ENCODE results near the gene PCNP. TPM values are rescaled to one million over a fixed set of nuclear protein-coding genes. Genes with fewer than 3 reads are reported as not detected.
"Not testable (repeated sequence)": the region's sequence is repeated elsewhere in the genome, so short reads cannot be mapped to it uniquely, and the experiment has no call there.

The PCNP gene
- total and polyA plus RNA-seq, 9 of the 15 experiments (the other 6 are each of a cell fraction or from before 2014, with no cell fraction given) = 54.3 to 170 (median 150) TPM

GRCh38 chr3:101640256-101640655 is 66.3 kb downstream of the PCNP start (continued):
- TF ChIP-seq, protein P1, sequence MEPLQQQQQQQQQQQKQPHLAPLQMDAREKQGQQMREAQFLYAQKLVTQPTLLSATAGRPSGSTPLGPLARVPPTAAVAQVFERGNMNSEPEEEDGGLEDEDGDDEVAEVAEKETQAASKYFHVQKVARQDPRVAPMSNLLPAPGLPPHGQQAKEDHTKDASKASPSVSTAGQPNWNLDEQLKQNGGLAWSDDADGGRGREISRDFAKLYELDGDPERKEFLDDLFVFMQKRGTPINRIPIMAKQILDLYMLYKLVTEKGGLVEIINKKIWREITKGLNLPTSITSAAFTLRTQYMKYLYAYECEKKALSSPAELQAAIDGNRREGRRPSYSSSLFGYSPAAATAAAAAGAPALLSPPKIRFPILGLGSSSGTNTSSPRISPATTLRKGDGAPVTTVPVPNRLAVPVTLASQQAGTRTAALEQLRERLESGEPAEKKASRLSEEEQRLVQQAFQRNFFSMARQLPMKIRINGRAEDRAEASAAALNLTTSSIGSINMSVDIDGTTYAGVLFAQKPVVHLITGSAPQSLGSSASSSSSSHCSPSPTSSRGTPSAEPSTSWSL (CRISPR knock-in tag; IDR thresholded peaks at IDR 0.05; ENCODE audit: borderline replicate concordance) = no peak
- TF ChIP-seq ZNF695 (CRISPR knock-in tag; IDR thresholded peaks at IDR 0.05) (no peak), TBL1XR1 (IDR thresholded peaks at IDR 0.05; ENCODE audit: low read length in 2 of 2) (peak in 1 of 2 experiments; percentile 17; a peak in 1 of 4 replicates), PCBP2 (IDR thresholded peaks at IDR 0.05; ENCODE audit: low read depth, low read length, poor library complexity, severe bottlenecking) (no peak), RCOR1 (IDR thresholded peaks at IDR 0.05; ENCODE audit: borderline replicate concordance in 1 of 2, low read depth in 2 of 2, low read length in 2 of 2) (peak in 1 of 2 experiments; percentile 28; a peak in 1 of 4 replicates), ZFX (CRISPR knock-in tag; IDR thresholded peaks at IDR 0.05) (peak; percentile 29; the same call in 1 of the 2 replicates)

- POLR2A ChIA-PET = interaction anchor here (1.2 kb wide), 1 partner anchor 24 kb away, joined by 5 read pairs; no protein-coding TSS in a partner anchor
- ATAC-seq = peak; percentile 5
- in situ Hi-C loops (cut with MboI); H3K27me3 ChIP-seq (ENCODE audit: control insufficient read depth in 2 of 2, insufficient read depth in 2 of 2, low read length in 2 of 2); FAIRE-seq; H3K9me1 ChIP-seq (ENCODE audit: control insufficient read depth, insufficient read depth, low read length); H2AFZ ChIP-seq (ENCODE audit: low read depth, low read length); BruUV-seq (replicated peaks); CTCF ChIA-PET (ENCODE audit: low intra/inter-chr PET ratio); H4K20me1 ChIP-seq (replicated peaks; ENCODE audit: control insufficient read depth, insufficient read depth, low read length); H3K9me3 ChIP-seq (replicated peaks; ENCODE audit: control insufficient read depth, insufficient read depth, low read depth, low read length): not testable (repeated sequence)
- Histone ChIP-seq H3K9ac (ENCODE audit: insufficient read depth in 1 of 2, low read depth in 2 of 2, low read length in 2 of 2) (peak overlapping the region; percentile 35 to 87; a peak in 3 of 4 replicates), H3K27ac (ENCODE audit: extremely low read depth, low read depth, low read length) (peak overlapping the region; percentile 86), H3K79me2 (ENCODE audit: control insufficient read depth, insufficient read depth, low read length) (peaks cover 69% of the 10 kb centered on the region), H3K36me3 (ENCODE audit: control insufficient read depth, insufficient read depth, low read length) (peaks cover 46% of the 10 kb centered on the region), H3K4me3 (peak overlapping the region; percentile 63; the same call in 1 of the 2 replicates), H3K4me2 (ENCODE audit: insufficient read depth, low read length) (peak overlapping the region; percentile 93), H3K4me1 (replicated peaks in 1 of 2; ENCODE audit: control insufficient read depth in 2 of 2, insufficient read depth in 2 of 2, low read length in 2 of 2) (peaks cover 12 to 28% of the 10 kb centered on the region in 2 experiments)
- 0% methylated on average over 14 of the region's 14 CpGs for WGBS (ENCODE audit: insufficient coverage, low coverage, missing lambda C conversion rate)
- intact Hi-C loops (cut with micrococcal nuclease) = loop anchor here (1.0 to 2.0 kb wide), 2 partner anchors 34 to 45 kb away; partner anchors contain the start of gene RPL24
- DNase-seq (ENCODE audit: extremely low read depth in 1 of 4, low spot score in 3 of 4) = peak in 1 of 4 experiments; percentile 85
- TF ChIP-seq E2F3 (CRISPR knock-in tag; IDR thresholded peaks at IDR 0.05) (peak; percentile 99), ZNF239 (CRISPR knock-in tag; IDR thresholded peaks at IDR 0.05) (peak; percentile 98), CXXC5 (CRISPR knock-in tag; IDR thresholded peaks at IDR 0.05) (peak; percentile 100), HDAC2 (IDR thresholded peaks at IDR 0.05) (peak; percentile 82), ETV5 (CRISPR knock-in tag; IDR thresholded peaks at IDR 0.05; ENCODE audit: low read depth) (peak; percentile 80), SMARCA4 (IDR thresholded peaks at IDR 0.05) (0 out of 2 replicates have a peak, but pooled peaks have one; percentile 22)
- TF ChIP-seq, protein P2, sequence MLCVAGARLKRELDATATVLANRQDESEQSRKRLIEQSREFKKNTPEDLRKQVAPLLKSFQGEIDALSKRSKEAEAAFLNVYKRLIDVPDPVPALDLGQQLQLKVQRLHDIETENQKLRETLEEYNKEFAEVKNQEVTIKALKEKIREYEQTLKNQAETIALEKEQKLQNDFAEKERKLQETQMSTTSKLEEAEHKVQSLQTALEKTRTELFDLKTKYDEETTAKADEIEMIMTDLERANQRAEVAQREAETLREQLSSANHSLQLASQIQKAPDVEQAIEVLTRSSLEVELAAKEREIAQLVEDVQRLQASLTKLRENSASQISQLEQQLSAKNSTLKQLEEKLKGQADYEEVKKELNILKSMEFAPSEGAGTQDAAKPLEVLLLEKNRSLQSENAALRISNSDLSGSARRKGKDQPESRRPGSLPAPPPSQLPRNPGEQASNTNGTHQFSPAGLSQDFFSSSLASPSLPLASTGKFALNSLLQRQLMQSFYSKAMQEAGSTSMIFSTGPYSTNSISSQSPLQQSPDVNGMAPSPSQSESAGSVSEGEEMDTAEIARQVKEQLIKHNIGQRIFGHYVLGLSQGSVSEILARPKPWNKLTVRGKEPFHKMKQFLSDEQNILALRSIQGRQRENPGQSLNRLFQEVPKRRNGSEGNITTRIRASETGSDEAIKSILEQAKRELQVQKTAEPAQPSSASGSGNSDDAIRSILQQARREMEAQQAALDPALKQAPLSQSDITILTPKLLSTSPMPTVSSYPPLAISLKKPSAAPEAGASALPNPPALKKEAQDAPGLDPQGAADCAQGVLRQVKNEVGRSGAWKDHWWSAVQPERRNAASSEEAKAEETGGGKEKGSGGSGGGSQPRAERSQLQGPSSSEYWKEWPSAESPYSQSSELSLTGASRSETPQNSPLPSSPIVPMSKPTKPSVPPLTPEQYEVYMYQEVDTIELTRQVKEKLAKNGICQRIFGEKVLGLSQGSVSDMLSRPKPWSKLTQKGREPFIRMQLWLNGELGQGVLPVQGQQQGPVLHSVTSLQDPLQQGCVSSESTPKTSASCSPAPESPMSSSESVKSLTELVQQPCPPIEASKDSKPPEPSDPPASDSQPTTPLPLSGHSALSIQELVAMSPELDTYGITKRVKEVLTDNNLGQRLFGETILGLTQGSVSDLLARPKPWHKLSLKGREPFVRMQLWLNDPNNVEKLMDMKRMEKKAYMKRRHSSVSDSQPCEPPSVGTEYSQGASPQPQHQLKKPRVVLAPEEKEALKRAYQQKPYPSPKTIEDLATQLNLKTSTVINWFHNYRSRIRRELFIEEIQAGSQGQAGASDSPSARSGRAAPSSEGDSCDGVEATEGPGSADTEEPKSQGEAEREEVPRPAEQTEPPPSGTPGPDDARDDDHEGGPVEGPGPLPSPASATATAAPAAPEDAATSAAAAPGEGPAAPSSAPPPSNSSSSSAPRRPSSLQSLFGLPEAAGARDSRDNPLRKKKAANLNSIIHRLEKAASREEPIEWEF (CRISPR knock-in tag; IDR thresholded peaks at IDR 0.05) = peak; percentile 86
Measured at GRCh38 chr3:101641397-101642115, 67.6 kb downstream of the PCNP start.

Measured in K562 (cell line).